Peyer's patch (tissue), 4 donors: ENCODE measurements around the gene COL28A1.

Source experiments
- POLR2A ChIP-seq, 2 donors: fragments of 450-650 bp; IDR thresholded peaks; one replicate each; pipeline ENCODE4 v1.5.1; 2017; ENCODE audit warnings: antibody characterized with exemption in 2 of 2, mild to moderate bottlenecking in 2 of 2, moderate library complexity in 2 of 2
- TF ChIP-seq, protein P1 (sequence below), 6 experiments: fragments of 450-650 bp in 4 of 6; fragments of 200-600 bp in 2 of 6; sonication (generic) in 1 of 6; IDR thresholded peaks; one replicate each; pipeline ENCODE4 v1.5.1; 2017 to 2019; ENCODE audit warnings: antibody characterized with exemption in 6 of 6, mild to moderate bottlenecking in 3 of 6, moderate library complexity in 1 of 6

DNA sequence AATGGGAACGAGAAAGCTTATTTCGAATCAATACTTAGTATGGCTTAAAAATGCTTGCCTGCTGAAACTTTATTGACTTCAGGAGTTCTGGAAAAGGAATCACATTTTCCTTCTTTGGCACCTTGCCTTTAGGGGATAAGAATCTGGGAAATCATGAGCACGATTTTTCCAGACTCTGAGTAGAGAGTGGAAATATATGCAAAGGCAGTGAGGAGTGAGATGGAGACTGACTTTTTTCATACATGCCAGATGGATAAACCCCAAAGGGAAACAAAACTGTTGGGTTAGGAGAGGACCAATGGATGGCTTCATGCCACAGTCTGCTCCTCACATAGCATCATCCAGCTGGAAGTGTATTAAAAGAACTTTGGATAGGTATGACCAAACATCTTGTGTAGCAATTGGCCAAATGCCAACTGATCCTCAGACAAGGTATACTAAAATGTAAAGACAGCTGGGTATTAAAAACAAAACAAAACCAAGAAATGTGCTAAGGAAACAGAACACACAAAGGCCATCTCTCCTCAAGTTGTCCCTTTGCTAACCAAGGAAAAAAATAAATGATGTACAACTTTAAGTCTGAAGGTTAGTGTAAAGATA is 1.7 kb downstream of the COL28A1 start:
- TF ChIP-seq, protein P1, sequence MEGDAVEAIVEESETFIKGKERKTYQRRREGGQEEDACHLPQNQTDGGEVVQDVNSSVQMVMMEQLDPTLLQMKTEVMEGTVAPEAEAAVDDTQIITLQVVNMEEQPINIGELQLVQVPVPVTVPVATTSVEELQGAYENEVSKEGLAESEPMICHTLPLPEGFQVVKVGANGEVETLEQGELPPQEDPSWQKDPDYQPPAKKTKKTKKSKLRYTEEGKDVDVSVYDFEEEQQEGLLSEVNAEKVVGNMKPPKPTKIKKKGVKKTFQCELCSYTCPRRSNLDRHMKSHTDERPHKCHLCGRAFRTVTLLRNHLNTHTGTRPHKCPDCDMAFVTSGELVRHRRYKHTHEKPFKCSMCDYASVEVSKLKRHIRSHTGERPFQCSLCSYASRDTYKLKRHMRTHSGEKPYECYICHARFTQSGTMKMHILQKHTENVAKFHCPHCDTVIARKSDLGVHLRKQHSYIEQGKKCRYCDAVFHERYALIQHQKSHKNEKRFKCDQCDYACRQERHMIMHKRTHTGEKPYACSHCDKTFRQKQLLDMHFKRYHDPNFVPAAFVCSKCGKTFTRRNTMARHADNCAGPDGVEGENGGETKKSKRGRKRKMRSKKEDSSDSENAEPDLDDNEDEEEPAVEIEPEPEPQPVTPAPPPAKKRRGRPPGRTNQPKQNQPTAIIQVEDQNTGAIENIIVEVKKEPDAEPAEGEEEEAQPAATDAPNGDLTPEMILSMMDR (IDR thresholded peaks at IDR 0.05), result no peak
- no peak for TF ChIP-seq POLR2A (IDR thresholded peaks at IDR 0.05)
